Measurements from ENCODE around the gene CHDH.

The CHDH gene

GRCh38 chr3:53823026-53823955, 22.9 kb downstream of the CHDH start:
- DNase-seq (ENCODE audit: low spot score): no peak

- DNase-seq (ENCODE audit: low spot score): no peak
Observed at GRCh38 chr3:53822331-53822741, 23.9 kb downstream of the CHDH start.

GRCh38 chr3:53821631-53822121, 24.5 kb downstream of the CHDH start:
- no peak for DNase-seq (ENCODE audit: low spot score)

- no peak for DNase-seq (ENCODE audit: low spot score)
Observed at GRCh38 chr3:53820756-53821580, 25.3 kb downstream of the CHDH start.

GRCh38 chr3:53820084-53820483, 26.1 kb downstream of the CHDH start:
- no peak for DNase-seq (ENCODE audit: low spot score)

GRCh38 chr3:53819163-53819868, 26.9 kb downstream of the CHDH start:
- no peak for DNase-seq (ENCODE audit: low spot score)

- DNase-seq (ENCODE audit: low spot score): no peak
Observed at GRCh38 chr3:53818221-53819162, 27.7 kb downstream of the CHDH start.

- no peak for DNase-seq (ENCODE audit: low spot score)
Observed at GRCh38 chr3:53817809-53818208, 28.4 kb downstream of the CHDH start.

GRCh38 chr3:53817211-53817610, 29.0 kb downstream of the CHDH start:
- DNase-seq (ENCODE audit: low spot score): no peak

GRCh38 chr3:53816425-53816824, 29.8 kb downstream of the CHDH start:
- no peak for DNase-seq (ENCODE audit: low spot score)

- DNase-seq (ENCODE audit: low spot score): no peak
Observed at GRCh38 chr3:53815651-53816050, 30.6 kb downstream of the CHDH start.

GRCh38 chr3:53815067-53815466, 31.2 kb downstream of the CHDH start:
- DNase-seq (ENCODE audit: low spot score): no peak

- no peak for DNase-seq (ENCODE audit: low spot score)
Observed at GRCh38 chr3:53813876-53814275, 32.3 kb downstream of the CHDH start.

- DNase-seq (ENCODE audit: low spot score): no peak
Observed at GRCh38 chr3:53813229-53813628, 33.0 kb downstream of the CHDH start.

GRCh38 chr3:53812434-53812833, 33.8 kb downstream of the CHDH start:
- no peak for DNase-seq (ENCODE audit: low spot score)

GRCh38 chr3:53811143-53811927, 34.9 kb downstream of the CHDH start:
- DNase-seq (ENCODE audit: low spot score): no peak

GRCh38 chr3:53809764-53810400, 36.3 kb downstream of the CHDH start:
- no peak for DNase-seq (ENCODE audit: low spot score)

- DNase-seq (ENCODE audit: low spot score): no peak
Observed at GRCh38 chr3:53809267-53809666, 37.0 kb downstream of the CHDH start.

- no peak for DNase-seq (ENCODE audit: low spot score)
Observed at GRCh38 chr3:53808496-53808895, 37.7 kb downstream of the CHDH start.

Measured in D341Med (cell line).